HG03442 (cell line): ENCODE results near the gene AOC3.
"Not testable (repeated sequence)": the region's sequence is repeated elsewhere in the genome, so short reads cannot be mapped to it uniquely, and the experiment has no call there.

Experiments used
- ATAC-seq: cut with Tn5 transposase; IDR thresholded peaks from one replicate; pipeline ENCODE4 v1.9.1; 2021; ENCODE audit warnings: mild to moderate bottlenecking, moderate library complexity; ENCODE audit not compliant: unreplicated experiment

The AOC3 gene

DNA sequence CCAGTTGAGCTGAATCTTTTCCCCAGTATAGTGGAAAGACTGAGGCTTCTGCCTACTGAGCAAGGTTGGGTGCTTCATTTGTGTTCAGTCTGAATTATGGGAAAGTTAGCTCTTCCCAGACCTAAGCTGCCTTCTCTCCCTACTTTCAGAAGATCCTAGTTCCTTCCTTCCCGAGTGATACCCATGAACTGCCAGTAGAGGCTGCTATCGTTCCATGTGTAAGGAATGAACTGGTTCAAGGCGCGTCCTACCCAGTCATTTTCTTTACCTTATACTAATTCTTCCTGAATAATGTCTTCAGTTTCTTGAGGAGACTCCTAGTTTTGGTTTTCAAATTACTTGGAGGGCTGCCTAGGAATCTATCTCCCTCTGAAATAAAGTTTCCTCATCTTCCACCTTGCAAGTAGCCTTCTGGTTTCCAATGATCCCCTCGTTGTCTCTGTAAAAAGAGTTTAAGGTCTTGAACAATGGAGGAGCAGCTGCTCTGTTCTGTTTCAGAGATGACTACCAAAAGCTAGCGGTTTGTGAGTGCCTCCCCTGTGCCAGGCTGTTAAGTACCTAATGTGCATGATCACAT, 7.6 kb upstream of the AOC3 start:
- ATAC-seq = no peak

DNA sequence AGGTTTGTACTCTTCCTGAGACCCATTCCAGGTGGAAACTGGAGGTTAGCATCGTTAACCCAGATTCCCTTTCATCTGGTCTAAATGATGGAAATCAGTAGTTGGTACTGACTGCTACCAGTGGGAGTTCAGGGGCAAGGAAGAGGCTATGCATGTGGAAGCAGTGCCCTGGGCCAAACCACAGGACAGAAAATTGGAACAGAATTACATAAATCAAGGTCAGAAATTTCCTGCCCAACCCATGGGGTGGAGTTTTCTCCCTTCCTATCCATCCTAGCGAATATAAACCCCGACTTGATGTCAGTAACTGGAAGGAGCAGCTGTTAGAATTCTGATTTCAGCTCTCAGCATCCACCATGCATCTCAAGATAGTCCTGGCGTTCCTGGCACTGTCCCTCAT, 6.7 kb upstream of the AOC3 start, which contains the start of gene AOC2:
AOC2 (plus strand) TSS at position 310 of the 400 bp plus-strand sequence; CDS start at position 357, 47 bp downstream.
- no peak for ATAC-seq

DNA sequence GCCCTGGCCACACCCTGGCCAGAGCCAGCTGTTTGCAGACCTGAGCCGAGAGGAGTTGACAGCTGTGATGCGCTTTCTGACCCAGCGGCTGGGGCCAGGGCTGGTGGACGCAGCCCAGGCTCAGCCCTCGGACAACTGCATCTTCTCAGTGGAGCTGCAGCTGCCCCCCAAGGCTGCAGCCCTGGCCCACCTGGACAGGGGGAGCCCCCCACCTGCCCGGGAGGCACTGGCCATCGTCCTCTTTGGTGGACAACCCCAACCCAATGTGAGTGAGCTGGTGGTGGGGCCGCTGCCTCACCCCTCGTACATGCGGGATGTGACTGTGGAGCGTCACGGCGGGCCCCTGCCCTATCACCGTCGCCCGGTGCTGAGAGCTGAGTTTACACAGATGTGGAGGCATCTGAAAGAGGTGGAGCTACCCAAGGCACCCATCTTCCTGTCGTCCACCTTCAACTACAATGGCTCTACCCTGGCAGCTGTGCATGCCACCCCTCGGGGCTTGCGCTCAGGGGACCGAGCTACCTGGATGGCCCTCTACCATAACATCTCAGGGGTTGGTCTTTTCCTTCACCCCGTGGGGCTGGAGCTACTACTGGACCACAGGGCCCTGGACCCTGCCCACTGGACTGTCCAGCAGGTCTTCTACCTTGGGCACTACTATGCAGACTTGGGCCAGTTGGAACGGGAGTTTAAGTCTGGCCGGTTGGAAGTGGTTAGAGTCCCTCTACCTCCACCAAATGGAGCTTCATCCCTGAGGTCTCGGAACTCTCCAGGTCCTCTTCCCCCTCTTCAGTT, 6.0 kb upstream of the AOC3 start:
- no peak for ATAC-seq

DNA sequence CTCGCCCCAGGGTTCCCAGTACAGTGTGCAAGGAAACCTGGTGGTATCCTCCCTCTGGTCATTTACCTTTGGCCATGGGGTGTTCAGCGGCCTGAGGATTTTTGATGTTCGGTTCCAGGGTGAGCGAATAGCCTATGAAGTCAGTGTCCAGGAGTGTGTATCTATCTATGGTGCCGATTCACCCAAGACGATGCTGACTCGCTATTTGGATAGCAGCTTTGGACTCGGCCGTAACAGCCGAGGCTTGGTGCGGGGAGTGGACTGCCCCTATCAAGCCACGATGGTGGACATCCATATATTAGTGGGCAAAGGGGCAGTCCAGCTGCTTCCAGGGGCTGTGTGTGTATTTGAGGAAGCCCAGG, 5.5 kb upstream of the AOC3 start:
- ATAC-seq = no peak

- no peak for ATAC-seq
These were observed 4.9 kb upstream of the AOC3 start for GRCh38 chr17:42845918-42846593.

GRCh38 chr17:42846594-42847280, 4.3 kb upstream of the AOC3 start:
- no peak for ATAC-seq

DNA sequence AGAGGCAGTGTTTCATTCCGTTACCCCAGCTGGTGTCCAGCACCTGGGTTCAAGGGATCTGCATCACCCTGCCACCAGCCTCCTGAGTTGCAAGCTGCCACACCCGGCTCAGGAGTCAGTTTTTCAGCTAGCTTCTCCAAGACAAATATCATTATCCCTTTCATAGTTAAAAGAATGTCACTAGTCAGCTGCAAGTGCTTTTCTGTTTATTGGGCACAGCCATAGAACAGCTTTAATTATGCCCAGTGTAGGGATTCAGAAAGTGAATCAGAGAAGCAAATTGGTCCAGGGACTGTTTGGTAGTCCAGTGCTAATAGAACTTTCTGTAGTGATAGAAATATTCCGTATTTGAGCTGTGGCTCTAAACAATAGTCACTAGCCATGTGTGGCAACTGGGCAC, 2.9 kb upstream of the AOC3 start:
- no peak for ATAC-seq

DNA sequence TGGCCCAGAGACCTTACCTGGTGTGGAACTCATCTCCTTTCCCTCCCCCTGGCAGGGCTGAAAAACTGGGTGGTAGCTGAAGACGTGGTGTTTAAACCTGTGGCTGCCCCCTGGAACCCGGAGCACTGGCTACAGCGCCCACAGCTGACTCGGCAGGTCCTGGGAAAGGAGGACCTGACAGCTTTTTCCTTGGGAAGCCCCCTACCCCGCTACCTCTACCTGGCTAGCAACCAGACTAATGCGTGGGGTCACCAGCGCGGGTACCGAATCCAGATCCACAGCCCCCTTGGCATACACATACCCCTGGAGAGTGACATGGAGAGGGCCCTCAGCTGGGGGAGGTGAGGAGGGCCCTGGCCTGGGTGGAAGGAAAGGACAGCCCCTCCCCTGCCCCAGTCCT, 2.0 kb upstream of the AOC3 start:
- no peak for ATAC-seq

DNA sequence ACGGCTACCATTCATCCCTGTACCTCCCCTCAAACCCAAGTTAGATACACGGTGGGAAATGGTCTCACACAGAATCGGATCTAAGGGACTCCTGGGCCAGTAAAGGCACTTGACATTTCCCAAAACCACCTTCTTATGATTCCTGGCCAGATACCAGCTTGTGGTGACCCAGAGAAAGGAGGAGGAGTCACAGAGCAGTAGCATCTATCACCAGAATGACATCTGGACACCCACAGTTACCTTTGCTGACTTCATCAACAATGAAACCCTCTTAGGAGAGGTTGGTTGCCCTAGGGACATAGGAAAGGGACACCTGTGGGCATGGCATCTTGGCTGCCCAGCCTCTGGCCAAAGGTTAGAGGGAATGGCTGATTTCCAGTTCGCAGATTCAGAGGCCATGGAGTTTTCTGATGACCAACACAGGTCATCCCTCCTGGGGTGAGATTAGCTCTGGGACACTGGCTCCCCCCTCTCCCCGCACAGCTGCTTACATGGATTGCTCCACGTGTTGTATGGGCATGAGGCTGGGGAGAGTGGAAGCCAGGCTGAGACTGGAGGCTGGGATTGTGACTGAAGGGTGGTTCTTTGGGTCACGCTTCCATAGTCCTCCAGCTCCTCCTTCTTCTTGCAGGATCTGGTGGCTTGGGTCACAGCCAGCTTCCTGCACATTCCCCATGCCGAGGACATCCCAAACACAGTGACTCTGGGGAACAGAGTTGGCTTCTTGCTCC, 1.4 kb upstream of the AOC3 start:
- ATAC-seq = no peak

DNA sequence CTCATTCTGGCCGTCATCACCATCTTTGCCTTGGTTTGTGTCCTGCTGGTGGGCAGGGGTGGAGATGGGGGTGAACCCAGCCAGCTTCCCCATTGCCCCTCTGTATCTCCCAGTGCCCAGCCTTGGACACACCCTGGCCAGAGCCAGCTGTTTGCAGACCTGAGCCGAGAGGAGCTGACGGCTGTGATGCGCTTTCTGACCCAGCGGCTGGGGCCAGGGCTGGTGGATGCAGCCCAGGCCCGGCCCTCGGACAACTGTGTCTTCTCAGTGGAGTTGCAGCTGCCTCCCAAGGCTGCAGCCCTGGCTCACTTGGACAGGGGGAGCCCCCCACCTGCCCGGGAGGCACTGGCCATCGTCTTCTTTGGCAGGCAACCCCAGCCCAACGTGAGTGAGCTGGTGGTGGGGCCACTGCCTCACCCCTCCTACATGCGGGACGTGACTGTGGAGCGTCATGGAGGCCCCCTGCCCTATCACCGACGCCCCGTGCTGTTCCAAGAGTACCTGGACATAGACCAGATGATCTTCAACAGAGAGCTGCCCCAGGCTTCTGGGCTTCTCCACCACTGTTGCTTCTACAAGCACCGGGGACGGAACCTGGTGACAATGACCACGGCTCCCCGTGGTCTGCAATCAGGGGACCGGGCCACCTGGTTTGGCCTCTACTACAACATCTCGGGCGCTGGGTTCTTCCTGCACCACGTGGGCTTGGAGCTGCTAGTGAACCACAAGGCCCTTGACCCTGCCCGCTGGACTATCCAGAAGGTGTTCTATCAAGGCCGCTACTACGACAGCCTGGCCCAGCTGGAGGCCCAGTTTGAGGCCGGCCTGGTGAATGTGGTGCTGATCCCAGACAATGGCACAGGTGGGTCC, 607 bp downstream of the AOC3 start:
- ATAC-seq = not testable (repeated sequence)

- ATAC-seq = no peak
These were observed 1.4 kb downstream of the AOC3 start for GRCh38 chr17:42852351-42852750.

DNA sequence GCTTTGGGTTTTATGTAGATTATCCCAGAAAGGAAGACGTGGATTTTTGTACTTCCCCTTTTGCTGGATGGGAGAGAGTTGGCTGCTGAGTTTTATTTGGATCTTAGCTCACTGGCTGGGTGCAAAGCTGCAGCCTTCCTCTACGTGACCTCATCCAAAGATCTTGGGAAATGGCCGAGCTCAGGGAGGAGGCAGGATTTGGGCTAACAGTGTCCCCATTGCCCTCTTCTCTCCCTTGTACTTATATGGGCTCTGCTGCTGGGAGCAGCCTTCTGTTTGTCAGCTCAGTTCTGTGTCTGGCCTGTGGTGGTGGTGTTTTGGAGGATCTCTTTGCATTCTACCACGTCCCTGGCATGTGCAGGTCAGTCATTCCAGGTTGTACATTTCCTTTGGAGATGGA, 2.0 kb downstream of the AOC3 start:
- ATAC-seq = no peak

GRCh38 chr17:42853597-42853967, 2.6 kb downstream of the AOC3 start:
- ATAC-seq = no peak

DNA sequence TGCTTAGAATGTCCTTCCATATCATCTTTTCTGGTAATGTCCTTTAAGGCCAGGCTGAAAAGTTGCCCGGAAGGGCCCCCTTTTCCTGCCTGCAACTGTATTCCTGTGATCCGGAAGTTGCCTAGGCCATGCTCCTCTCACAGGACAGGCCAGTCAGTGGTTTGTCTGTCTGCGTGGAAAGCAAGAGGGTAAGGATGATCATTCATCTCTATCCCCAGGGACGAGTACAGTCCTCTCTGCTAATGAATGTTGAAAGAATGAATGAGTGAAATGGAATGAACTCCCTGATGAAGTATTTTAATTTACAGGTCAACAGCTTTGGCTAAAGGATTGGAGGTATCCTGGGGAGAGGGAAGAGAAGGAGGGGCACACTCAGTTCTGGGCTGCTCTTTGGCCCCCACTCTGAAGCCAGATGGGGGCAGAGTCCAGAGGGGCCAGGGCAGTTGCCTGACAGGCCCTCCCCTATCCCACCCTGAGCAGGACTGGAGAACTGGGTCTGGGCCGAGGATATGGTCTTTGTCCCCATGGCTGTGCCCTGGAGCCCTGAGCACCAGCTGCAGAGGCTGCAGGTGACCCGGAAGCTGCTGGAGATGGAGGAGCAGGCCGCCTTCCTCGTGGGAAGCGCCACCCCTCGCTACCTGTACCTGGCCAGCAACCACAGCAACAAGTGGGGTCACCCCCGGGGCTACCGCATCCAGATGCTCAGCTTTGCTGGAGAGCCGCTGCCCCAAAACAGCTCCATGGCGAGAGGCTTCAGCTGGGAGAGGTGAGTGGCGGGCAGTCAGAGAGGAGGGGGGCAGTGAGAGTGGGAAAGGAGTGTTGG, 3.2 kb downstream of the AOC3 start:
- no peak for ATAC-seq

- ATAC-seq = no peak
These were observed 4.1 kb downstream of the AOC3 start for GRCh38 chr17:42855048-42855596.

- ATAC-seq = not testable (repeated sequence)
These were observed 5.1 kb downstream of the AOC3 start for GRCh38 chr17:42856093-42856492.

DNA sequence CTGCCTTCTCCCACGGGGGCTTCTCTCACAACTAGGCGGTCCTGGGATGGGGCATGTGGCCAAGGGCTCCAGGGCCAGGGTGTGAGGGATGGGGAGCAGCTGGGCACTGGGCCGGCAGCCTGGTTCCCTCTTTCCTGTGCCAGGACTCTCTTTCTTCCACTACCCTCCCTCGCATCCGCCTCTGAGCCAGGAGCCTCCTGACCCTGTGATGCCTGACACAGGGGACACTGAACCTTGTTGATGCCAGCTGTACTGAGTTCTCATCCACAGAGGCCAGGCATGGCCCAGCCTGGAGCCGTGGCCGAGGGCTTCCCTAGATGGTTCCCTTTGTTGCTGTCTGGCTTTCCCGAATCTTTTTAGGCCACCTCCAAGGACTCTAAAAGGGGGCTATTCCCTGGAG, 5.5 kb downstream of the AOC3 start:
- not testable (repeated sequence) for ATAC-seq

DNA sequence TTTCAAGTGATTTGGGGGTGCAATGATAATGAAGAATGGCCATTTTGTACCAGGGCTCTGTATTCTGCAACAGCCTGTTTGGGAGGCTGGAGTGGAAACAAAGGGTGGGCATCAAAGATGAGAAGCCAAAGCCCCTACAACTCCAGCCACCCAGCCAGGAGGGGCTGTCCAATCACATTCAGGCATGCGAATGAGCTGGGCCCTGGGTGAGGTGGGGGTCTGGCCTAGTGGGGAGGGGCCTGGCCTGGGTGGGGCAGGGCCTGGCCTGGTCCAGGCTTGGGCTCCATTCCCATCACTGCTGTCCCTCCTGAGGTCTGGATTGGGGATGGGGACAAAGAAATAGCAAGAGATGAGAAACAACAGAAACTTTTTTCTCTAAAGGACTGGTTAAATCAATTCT, 6.4 kb downstream of the AOC3 start:
- no peak for ATAC-seq

DNA sequence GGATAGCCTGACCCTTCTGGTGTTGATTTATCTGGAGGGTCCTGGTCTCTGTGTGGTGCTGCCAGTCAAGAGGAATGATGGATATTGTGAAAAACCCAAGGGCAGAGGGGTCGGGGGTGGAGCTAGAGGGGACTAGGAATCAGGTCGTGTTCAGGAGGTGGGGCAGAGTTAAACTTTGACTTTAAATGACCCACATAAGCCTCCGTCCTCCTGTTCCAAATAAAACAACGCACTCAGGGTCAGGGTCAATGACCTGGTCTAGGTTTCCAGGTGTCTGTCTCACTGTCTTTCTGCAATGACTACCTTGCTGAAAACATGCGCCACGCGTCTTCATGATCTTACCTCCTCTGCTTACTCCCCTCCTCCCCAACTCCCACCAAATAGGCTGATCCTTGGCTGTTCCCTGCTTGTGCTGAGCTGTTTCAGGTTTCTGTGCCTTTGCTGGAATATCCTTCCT, 14.7 kb downstream of the AOC3 start:
- ATAC-seq = no peak
